Measurements from ENCODE around the gene RND1. TPM values are rescaled to one million over a fixed set of nuclear protein-coding genes. Genes with fewer than 3 reads are reported as not detected.

RND1 gene
- total RNA-seq, 1 donor from 2014 or later, result 2.6 TPM

Other genes starting within 250 kb of the RND1 start
- gene KANSL2, start 183.6 kb downstream of the RND1 start, total RNA-seq, result 23.3 TPM
- gene CCNT1, start 149.2 kb downstream of the RND1 start, total RNA-seq, result 17.9 TPM
- 11.1 TPM for gene ADCY6, start 76.8 kb downstream of the RND1 start, total RNA-seq
- gene CACNB3, start 47.4 kb downstream of the RND1 start, total RNA-seq, result 28.8 TPM
- 37.3 TPM for gene DDX23, start 13.7 kb downstream of the RND1 start, total RNA-seq
- 13.1 TPM for gene FKBP11, start 59.6 kb upstream of the RND1 start, total RNA-seq
- 144 TPM for gene ARF3, start 91.6 kb upstream of the RND1 start, total RNA-seq
- 0.48 TPM for gene WNT10B, start 105.9 kb upstream of the RND1 start, total RNA-seq
- gene WNT1, start 112.5 kb upstream of the RND1 start, total RNA-seq, result not detected
- 0.28 TPM for gene DDN, start 133.5 kb upstream of the RND1 start, total RNA-seq
- 52.8 TPM for gene PRKAG1, start 152.9 kb upstream of the RND1 start, total RNA-seq
- 48.2 TPM for gene KMT2D, start 194.9 kb upstream of the RND1 start, total RNA-seq
- gene RHEBL1, start 204.1 kb upstream of the RND1 start, total RNA-seq, result 0.44 TPM
- gene DHH, start 228.9 kb upstream of the RND1 start, total RNA-seq, result 0.12 TPM
- 24.4 TPM for gene LMBR1L, start 245.0 kb upstream of the RND1 start, total RNA-seq

All from esophagus mucosa (tissue), 1 donor.